ENCODE results near the gene PLXNA4.

PLXNA4 gene

GRCh38 chr7:132503415-132503814 is 72.9 kb downstream of the PLXNA4 start:
- H3K4me1 ChIP-seq (ENCODE audit: control insufficient read depth, insufficient read depth, low read length, unreplicated experiment): no peaks in the 10 kb centered on the region
- no peak overlapping the region for H3K4me3 ChIP-seq (ENCODE audit: low read depth, low read length)
- no peak overlapping the region for H2AFZ ChIP-seq (ENCODE audit: low read length, unreplicated experiment)
- H3K27ac ChIP-seq (ENCODE audit: low read depth, low read length): no peak overlapping the region
- no peaks in the 10 kb centered on the region for H3K36me3 ChIP-seq (ENCODE audit: insufficient read depth, low read length)
- H3K79me2 ChIP-seq (ENCODE audit: control insufficient read depth, insufficient read depth, low read length, unreplicated experiment): no peaks in the 10 kb centered on the region
- no peaks in the 10 kb centered on the region for H3K27me3 ChIP-seq (ENCODE audit: insufficient read depth, low read length)

GRCh38 chr7:132501956-132502355 is 74.3 kb downstream of the PLXNA4 start:
- Histone ChIP-seq H3K79me2 (ENCODE audit: control insufficient read depth, insufficient read depth, low read length, unreplicated experiment) (no peaks in the 10 kb centered on the region), H3K4me1 (ENCODE audit: control insufficient read depth, insufficient read depth, low read length, unreplicated experiment) (no peaks in the 10 kb centered on the region), H3K4me3 (ENCODE audit: low read depth, low read length) (no peak overlapping the region), H2AFZ (ENCODE audit: low read length, unreplicated experiment) (no peak overlapping the region), H3K36me3 (ENCODE audit: insufficient read depth, low read length) (no peaks in the 10 kb centered on the region), H3K27ac (ENCODE audit: low read depth, low read length) (no peak overlapping the region), H3K27me3 (ENCODE audit: insufficient read depth, low read length) (no peaks in the 10 kb centered on the region)

GRCh38 chr7:132500727-132501440 is 75.4 kb downstream of the PLXNA4 start:
- Histone ChIP-seq H3K27me3 (ENCODE audit: insufficient read depth, low read length) (no peaks in the 10 kb centered on the region), H3K36me3 (ENCODE audit: insufficient read depth, low read length) (no peaks in the 10 kb centered on the region), H2AFZ (ENCODE audit: low read length, unreplicated experiment) (no peak overlapping the region), H3K27ac (ENCODE audit: low read depth, low read length) (no peak overlapping the region), H3K79me2 (ENCODE audit: control insufficient read depth, insufficient read depth, low read length, unreplicated experiment) (no peaks in the 10 kb centered on the region), H3K4me3 (ENCODE audit: low read depth, low read length) (no peak overlapping the region), H3K4me1 (ENCODE audit: control insufficient read depth, insufficient read depth, low read length, unreplicated experiment) (no peaks in the 10 kb centered on the region)

- no peaks in the 10 kb centered on the region for H3K4me1 ChIP-seq (ENCODE audit: control insufficient read depth, insufficient read depth, low read length, unreplicated experiment)
- no peaks in the 10 kb centered on the region for H3K36me3 ChIP-seq (ENCODE audit: insufficient read depth, low read length)
- H3K27ac ChIP-seq (ENCODE audit: low read depth, low read length): no peak overlapping the region
- no peaks in the 10 kb centered on the region for H3K79me2 ChIP-seq (ENCODE audit: control insufficient read depth, insufficient read depth, low read length, unreplicated experiment)
- no peak overlapping the region for H2AFZ ChIP-seq (ENCODE audit: low read length, unreplicated experiment)
- H3K4me3 ChIP-seq (ENCODE audit: low read depth, low read length): no peak overlapping the region
- no peaks in the 10 kb centered on the region for H3K27me3 ChIP-seq (ENCODE audit: insufficient read depth, low read length)
These were observed 76.8 kb downstream of the PLXNA4 start for GRCh38 chr7:132499487-132499886.

- Histone ChIP-seq H3K36me3 (ENCODE audit: insufficient read depth, low read length) (no peaks in the 10 kb centered on the region), H3K27ac (ENCODE audit: low read depth, low read length) (no peak overlapping the region), H3K79me2 (ENCODE audit: control insufficient read depth, insufficient read depth, low read length, unreplicated experiment) (no peaks in the 10 kb centered on the region), H2AFZ (ENCODE audit: low read length, unreplicated experiment) (no peak overlapping the region), H3K4me1 (ENCODE audit: control insufficient read depth, insufficient read depth, low read length, unreplicated experiment) (no peaks in the 10 kb centered on the region), H3K4me3 (ENCODE audit: low read depth, low read length) (no peak overlapping the region), H3K27me3 (ENCODE audit: insufficient read depth, low read length) (no peaks in the 10 kb centered on the region)
These were observed 77.2 kb downstream of the PLXNA4 start for GRCh38 chr7:132499065-132499464.

GRCh38 chr7:132498319-132498718 is 78.0 kb downstream of the PLXNA4 start:
- Histone ChIP-seq H3K4me3 (ENCODE audit: low read depth, low read length) (no peak overlapping the region), H3K36me3 (ENCODE audit: insufficient read depth, low read length) (no peaks in the 10 kb centered on the region), H2AFZ (ENCODE audit: low read length, unreplicated experiment) (no peak overlapping the region), H3K79me2 (ENCODE audit: control insufficient read depth, insufficient read depth, low read length, unreplicated experiment) (no peaks in the 10 kb centered on the region), H3K27me3 (ENCODE audit: insufficient read depth, low read length) (no peaks in the 10 kb centered on the region), H3K4me1 (ENCODE audit: control insufficient read depth, insufficient read depth, low read length, unreplicated experiment) (no peaks in the 10 kb centered on the region), H3K27ac (ENCODE audit: low read depth, low read length) (no peak overlapping the region)

GRCh38 chr7:132497098-132497497 is 79.2 kb downstream of the PLXNA4 start:
- no peak overlapping the region for H3K27ac ChIP-seq (ENCODE audit: low read depth, low read length)
- no peaks in the 10 kb centered on the region for H3K27me3 ChIP-seq (ENCODE audit: insufficient read depth, low read length)
- H3K36me3 ChIP-seq (ENCODE audit: insufficient read depth, low read length): no peaks in the 10 kb centered on the region
- no peak overlapping the region for H3K4me3 ChIP-seq (ENCODE audit: low read depth, low read length)
- H3K4me1 ChIP-seq (ENCODE audit: control insufficient read depth, insufficient read depth, low read length, unreplicated experiment): no peaks in the 10 kb centered on the region
- H2AFZ ChIP-seq (ENCODE audit: low read length, unreplicated experiment): no peak overlapping the region
- H3K79me2 ChIP-seq (ENCODE audit: control insufficient read depth, insufficient read depth, low read length, unreplicated experiment): no peaks in the 10 kb centered on the region

GRCh38 chr7:132495936-132496335 is 80.3 kb downstream of the PLXNA4 start:
- Histone ChIP-seq H3K79me2 (ENCODE audit: control insufficient read depth, insufficient read depth, low read length, unreplicated experiment) (no peaks in the 10 kb centered on the region), H3K27me3 (ENCODE audit: insufficient read depth, low read length) (no peaks in the 10 kb centered on the region), H3K4me1 (ENCODE audit: control insufficient read depth, insufficient read depth, low read length, unreplicated experiment) (no peaks in the 10 kb centered on the region), H3K36me3 (ENCODE audit: insufficient read depth, low read length) (no peaks in the 10 kb centered on the region), H3K4me3 (ENCODE audit: low read depth, low read length) (no peak overlapping the region), H2AFZ (ENCODE audit: low read length, unreplicated experiment) (no peak overlapping the region), H3K27ac (ENCODE audit: low read depth, low read length) (no peak overlapping the region)

- H3K36me3 ChIP-seq (ENCODE audit: insufficient read depth, low read length): no peaks in the 10 kb centered on the region
- H3K4me3 ChIP-seq (ENCODE audit: low read depth, low read length): no peak overlapping the region
- no peaks in the 10 kb centered on the region for H3K4me1 ChIP-seq (ENCODE audit: control insufficient read depth, insufficient read depth, low read length, unreplicated experiment)
- H3K27ac ChIP-seq (ENCODE audit: low read depth, low read length): no peak overlapping the region
- no peaks in the 10 kb centered on the region for H3K27me3 ChIP-seq (ENCODE audit: insufficient read depth, low read length)
- H2AFZ ChIP-seq (ENCODE audit: low read length, unreplicated experiment): no peak overlapping the region
- H3K79me2 ChIP-seq (ENCODE audit: control insufficient read depth, insufficient read depth, low read length, unreplicated experiment): no peaks in the 10 kb centered on the region
These were observed 81.8 kb downstream of the PLXNA4 start for GRCh38 chr7:132494474-132494873.

- H3K27me3 ChIP-seq (ENCODE audit: insufficient read depth, low read length): no peaks in the 10 kb centered on the region
- H3K27ac ChIP-seq (ENCODE audit: low read depth, low read length): no peak overlapping the region
- no peak overlapping the region for H2AFZ ChIP-seq (ENCODE audit: low read length, unreplicated experiment)
- H3K36me3 ChIP-seq (ENCODE audit: insufficient read depth, low read length): no peaks in the 10 kb centered on the region
- H3K4me1 ChIP-seq (ENCODE audit: control insufficient read depth, insufficient read depth, low read length, unreplicated experiment): no peaks in the 10 kb centered on the region
- no peak overlapping the region for H3K4me3 ChIP-seq (ENCODE audit: low read depth, low read length)
- H3K79me2 ChIP-seq (ENCODE audit: control insufficient read depth, insufficient read depth, low read length, unreplicated experiment): no peaks in the 10 kb centered on the region
These were observed 83.3 kb downstream of the PLXNA4 start for GRCh38 chr7:132492823-132493445.

- Histone ChIP-seq H2AFZ (ENCODE audit: low read length, unreplicated experiment) (no peak overlapping the region), H3K27ac (ENCODE audit: low read depth, low read length) (no peak overlapping the region), H3K4me1 (ENCODE audit: control insufficient read depth, insufficient read depth, low read length, unreplicated experiment) (no peaks in the 10 kb centered on the region), H3K79me2 (ENCODE audit: control insufficient read depth, insufficient read depth, low read length, unreplicated experiment) (no peaks in the 10 kb centered on the region), H3K27me3 (ENCODE audit: insufficient read depth, low read length) (0 out of 2 replicates have a peak, but pooled peaks cover 3% of the 10 kb centered on the region), H3K36me3 (ENCODE audit: insufficient read depth, low read length) (no peaks in the 10 kb centered on the region), H3K4me3 (ENCODE audit: low read depth, low read length) (no peak overlapping the region)
These were observed 84.8 kb downstream of the PLXNA4 start for GRCh38 chr7:132491391-132491945.
